Nephron (organoid): ENCODE data around the gene PDCD4.

Experiments
- H3K27ac Mint-ChIP-seq, 3 experiments: 2 replicates each; pipeline ENCODE4 v1.8.0; 2020; ENCODE audit warnings: mixed read lengths in 3 of 3, mild to moderate bottlenecking in 2 of 3, moderate library complexity in 1 of 3
- H3K27me3 Mint-ChIP-seq: 2 replicates; pipeline ENCODE4 v1.8.0; 2021; ENCODE audit warnings: low read depth, mild to moderate bottlenecking, moderate library complexity, mixed read lengths
- H3K36me3 Mint-ChIP-seq: 2 replicates; pipeline ENCODE4 v1.8.0; 2020; ENCODE audit warnings: low read depth, mixed read lengths
- H3K4me1 Mint-ChIP-seq: 2 replicates; pipeline ENCODE4 v1.8.0; 2020; ENCODE audit warnings: mixed read lengths
- H3K4me3 Mint-ChIP-seq, 3 experiments: 2 replicates each; pipeline ENCODE4 v1.8.0; 2020; ENCODE audit warnings: mild to moderate bottlenecking in 3 of 3, mixed read lengths in 3 of 3, moderate library complexity in 2 of 3
- H3K9me3 Mint-ChIP-seq: 2 replicates; pipeline ENCODE4 v1.8.0; 2020; ENCODE audit warnings: mixed read lengths
- TF ChIP-seq, protein P1 (sequence below), 3 experiments: fragments of 200-600 bp; sonication (generic); IDR thresholded peaks; one replicate each; pipeline ENCODE4 v1.5.0; 2021; ENCODE audit warnings: antibody characterized with exemption in 3 of 3; ENCODE audit not compliant: unreplicated experiment in 3 of 3

Gene PDCD4

DNA sequence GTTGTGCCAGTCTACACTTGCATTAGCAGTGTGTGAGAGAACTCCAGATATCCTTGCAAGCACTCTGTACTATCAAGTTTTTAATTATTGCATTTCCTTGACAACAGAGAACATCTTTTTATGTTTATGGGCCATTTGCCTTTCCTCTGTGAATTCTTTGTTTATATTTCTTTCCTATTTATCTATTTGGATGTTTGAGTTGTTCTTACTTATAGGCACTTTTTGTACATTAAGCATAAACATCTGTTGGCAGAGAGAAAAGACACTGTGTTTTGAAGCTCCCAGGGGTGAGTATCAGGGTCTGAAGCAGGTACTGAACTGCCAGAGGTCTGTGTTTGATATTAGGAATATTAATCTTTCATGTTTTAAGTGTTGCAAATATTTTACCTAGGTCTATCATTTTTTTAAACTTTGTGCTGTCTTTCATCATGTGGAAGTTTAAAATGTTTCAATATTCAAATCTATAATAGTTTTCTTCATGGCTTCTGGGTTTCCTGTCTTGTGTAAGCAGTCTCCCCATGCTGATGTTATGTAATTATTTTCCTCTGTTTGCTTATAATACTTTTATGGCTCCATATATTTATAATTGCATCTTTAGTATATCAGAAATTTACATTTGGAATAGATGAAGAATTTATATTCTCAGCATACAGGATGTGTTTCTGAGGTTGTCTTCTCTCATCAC lies 17.7 kb upstream of the PDCD4 start:
- Mint-ChIP-seq H3K27me3 (no peaks in the 10 kb centered on the region), H3K4me1 (peaks cover 22% of the 10 kb centered on the region), H3K4me3 (no peak overlapping the region), H3K9me3 (no peaks in the 10 kb centered on the region), H3K27ac (peak overlapping the region in 1 of 3 experiments; percentile 15), H3K36me3 (no peaks in the 10 kb centered on the region)
- TF ChIP-seq, protein P1, sequence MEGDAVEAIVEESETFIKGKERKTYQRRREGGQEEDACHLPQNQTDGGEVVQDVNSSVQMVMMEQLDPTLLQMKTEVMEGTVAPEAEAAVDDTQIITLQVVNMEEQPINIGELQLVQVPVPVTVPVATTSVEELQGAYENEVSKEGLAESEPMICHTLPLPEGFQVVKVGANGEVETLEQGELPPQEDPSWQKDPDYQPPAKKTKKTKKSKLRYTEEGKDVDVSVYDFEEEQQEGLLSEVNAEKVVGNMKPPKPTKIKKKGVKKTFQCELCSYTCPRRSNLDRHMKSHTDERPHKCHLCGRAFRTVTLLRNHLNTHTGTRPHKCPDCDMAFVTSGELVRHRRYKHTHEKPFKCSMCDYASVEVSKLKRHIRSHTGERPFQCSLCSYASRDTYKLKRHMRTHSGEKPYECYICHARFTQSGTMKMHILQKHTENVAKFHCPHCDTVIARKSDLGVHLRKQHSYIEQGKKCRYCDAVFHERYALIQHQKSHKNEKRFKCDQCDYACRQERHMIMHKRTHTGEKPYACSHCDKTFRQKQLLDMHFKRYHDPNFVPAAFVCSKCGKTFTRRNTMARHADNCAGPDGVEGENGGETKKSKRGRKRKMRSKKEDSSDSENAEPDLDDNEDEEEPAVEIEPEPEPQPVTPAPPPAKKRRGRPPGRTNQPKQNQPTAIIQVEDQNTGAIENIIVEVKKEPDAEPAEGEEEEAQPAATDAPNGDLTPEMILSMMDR (IDR thresholded peaks at IDR 0.05; ENCODE audit: unreplicated experiment in 3 of 3), result no peak

DNA sequence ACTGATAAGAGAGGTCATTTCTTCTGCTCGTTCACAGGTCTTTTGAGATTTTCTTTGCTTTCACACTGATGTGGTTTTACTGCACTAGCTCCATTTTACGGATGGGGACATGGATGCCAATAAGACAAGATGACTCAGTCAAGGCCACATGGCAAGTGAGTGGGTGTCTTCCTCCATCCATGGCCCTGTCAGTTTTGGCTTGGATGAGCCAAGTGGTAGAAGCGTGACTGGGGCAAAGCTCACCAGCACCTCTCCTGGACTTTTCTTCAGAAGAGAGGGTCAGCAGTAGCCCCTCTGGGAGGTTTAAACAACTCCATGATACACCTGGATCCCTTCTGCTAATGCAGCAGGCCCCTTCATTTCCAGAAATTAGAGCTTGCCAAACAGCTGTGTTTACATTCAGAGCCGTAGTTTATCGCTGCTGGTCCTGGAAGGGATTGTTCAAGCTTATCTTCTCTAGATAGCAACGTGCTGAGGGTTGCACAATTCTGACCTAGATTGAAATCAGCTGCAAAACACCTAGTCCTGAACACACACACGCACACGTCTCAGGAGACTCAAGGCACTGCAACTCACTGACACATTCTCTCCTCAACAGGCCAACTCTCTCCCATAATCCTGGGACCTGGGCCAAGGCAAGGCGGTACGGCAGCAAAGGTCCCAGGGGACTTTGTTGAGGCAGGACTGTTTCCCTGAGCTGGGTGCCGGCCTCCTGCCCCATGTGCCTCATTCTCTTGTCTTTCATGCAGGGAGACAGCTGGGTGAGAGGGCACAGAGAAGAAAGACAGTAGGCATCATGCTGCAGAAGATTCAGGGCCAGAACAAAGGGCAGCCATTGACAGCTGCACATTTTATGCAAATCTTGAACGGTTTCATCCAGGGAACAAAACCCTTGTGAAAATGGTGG lies 14.2 kb upstream of the PDCD4 start:
- Mint-ChIP-seq H3K36me3 (no peaks in the 10 kb centered on the region), H3K4me3 (peak overlapping the region in 1 of 3 experiments; percentile 50), H3K27me3 (no peaks in the 10 kb centered on the region), H3K4me1 (peaks cover 40% of the 10 kb centered on the region), H3K9me3 (no peaks in the 10 kb centered on the region), H3K27ac (peak overlapping the region; percentile 60 to 86 (median 84))
- TF ChIP-seq, protein P1 (IDR thresholded peaks at IDR 0.05; ENCODE audit: unreplicated experiment in 3 of 3), result no peak

DNA sequence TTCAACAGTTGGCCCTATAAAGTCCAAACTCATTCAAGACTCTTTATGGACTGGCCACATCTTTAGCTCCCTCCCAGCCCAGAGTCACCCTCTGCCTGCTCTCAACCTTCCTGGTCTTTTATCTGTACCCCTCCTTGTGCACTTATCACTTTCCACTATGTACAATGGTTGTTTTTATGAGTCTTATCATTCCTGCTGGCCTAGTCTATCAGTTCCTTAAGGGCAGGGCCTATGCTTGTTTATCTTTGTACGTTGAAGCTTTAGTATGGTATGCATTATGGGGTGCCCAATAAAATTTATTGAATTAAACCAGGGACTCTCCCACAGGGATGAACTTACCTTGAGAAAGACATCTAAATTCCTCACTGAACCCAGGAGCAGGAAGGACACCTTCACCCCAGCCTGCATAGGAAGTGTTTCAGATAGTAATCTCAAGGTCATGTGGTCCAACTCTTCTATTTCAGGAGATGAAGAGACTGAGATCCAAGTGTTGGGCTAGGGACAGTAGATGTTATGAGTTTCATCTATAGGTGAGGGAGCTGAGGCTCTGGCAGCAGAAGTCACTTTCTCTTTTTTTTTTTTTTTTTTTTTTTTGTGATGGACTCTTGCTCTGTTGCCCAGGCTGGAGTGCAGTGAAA lies 13.3 kb upstream of the PDCD4 start:
- no peaks in the 10 kb centered on the region for H3K36me3 Mint-ChIP-seq
- H3K27me3 Mint-ChIP-seq, result no peaks in the 10 kb centered on the region
- TF ChIP-seq, protein P1 (IDR thresholded peaks at IDR 0.05; ENCODE audit: unreplicated experiment in 3 of 3), result no peak
- H3K27ac Mint-ChIP-seq, result peak overlapping the region in 2 of 3 experiments; percentile 49 to 86
- H3K4me3 Mint-ChIP-seq, result no peak overlapping the region
- H3K9me3 Mint-ChIP-seq, result no peaks in the 10 kb centered on the region
- H3K4me1 Mint-ChIP-seq, result peaks cover 49% of the 10 kb centered on the region

DNA sequence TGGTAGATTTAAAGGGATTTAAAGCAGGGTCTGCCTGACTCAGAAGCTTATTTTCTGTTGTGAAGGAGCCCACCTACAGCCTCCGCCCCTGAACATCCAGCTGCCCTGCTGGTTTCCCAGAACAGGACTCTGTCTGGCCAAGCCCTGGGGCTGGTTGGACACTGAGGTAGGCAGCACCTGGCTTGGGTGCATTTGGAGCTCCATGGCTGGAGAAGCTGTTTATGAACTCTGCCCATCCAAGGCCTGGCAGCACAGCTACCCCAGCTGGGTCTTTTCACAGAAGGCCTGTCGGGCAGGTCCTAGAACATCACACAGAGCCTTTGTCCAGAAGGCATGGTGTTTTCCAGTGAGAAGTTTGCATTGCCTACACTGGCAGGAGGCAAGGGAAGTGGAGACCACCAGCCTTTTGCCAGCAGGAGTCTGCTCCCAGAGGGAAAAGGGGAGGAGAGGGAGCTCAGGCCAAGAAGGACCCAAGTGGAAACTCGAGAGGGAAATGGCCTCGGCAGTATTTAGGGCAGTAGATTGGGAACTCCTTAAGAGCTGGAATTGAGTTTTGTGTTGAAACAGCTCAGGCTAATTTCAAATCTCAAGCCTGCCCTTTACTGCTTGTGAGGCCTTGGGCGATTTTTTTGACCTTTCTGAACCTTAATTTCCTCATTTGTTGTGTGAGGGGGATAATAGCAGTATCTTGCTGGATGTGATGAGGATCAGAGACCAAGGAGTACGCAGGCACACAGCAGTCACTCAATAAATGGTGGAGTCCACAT lies 12.3 kb upstream of the PDCD4 start:
- H3K4me1 Mint-ChIP-seq, result peaks cover 59% of the 10 kb centered on the region

DNA sequence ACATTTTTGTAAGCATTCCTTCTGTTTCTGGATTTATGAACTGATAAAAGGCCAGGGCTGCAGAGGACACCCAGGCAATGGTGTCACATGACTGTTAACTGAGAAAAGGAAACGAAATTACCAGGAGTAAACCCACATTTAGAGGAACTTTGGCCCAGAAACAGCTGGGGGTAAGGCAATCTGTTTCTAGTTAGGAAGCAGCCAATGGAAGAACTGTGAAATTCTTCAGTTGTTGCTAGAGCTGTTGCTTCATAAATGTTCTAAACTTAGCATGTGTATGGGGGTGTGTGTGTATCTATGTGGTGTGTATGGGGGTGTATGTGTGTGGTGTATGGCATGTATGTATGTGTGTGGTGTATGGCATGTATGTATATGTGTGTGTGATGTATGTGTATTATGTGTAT lies 11.8 kb upstream of the PDCD4 start:
- H3K27ac Mint-ChIP-seq, result peak overlapping the region; percentile 2 to 70 (median 60)
- no peaks in the 10 kb centered on the region for H3K27me3 Mint-ChIP-seq
- no peaks in the 10 kb centered on the region for H3K9me3 Mint-ChIP-seq
- H3K4me1 Mint-ChIP-seq, result peaks cover 64% of the 10 kb centered on the region
- H3K4me3 Mint-ChIP-seq, result no peak overlapping the region
- no peaks in the 10 kb centered on the region for H3K36me3 Mint-ChIP-seq
- TF ChIP-seq, protein P1 (IDR thresholded peaks at IDR 0.05; ENCODE audit: unreplicated experiment in 3 of 3), result no peak

More for the DNA sequence above, 12.3 kb upstream of the PDCD4 start:
- H3K27ac Mint-ChIP-seq, result peak overlapping the region; percentile 2 to 70 (median 60)
- TF ChIP-seq, protein P1 (IDR thresholded peaks at IDR 0.05; ENCODE audit: unreplicated experiment in 3 of 3), result no peak
- no peaks in the 10 kb centered on the region for H3K9me3 Mint-ChIP-seq
- H3K27me3 Mint-ChIP-seq, result no peaks in the 10 kb centered on the region
- no peak overlapping the region for H3K4me3 Mint-ChIP-seq
- no peaks in the 10 kb centered on the region for H3K36me3 Mint-ChIP-seq
